DOHH2 (cell line): Measurements from ENCODE around the gene NUP62.

Experiments used
- CTCF ChIP-seq: fragments of 200-600 bp; sonication (generic); IDR thresholded peaks from one replicate; pipeline ENCODE4 v1.5.1; 2014; ENCODE audit warnings: antibody characterized with exemption, mild to moderate bottlenecking, low read depth, low read length; ENCODE audit not compliant: poor library complexity, severe bottlenecking
- EZH2phosphoT487 ChIP-seq: fragments of 200-600 bp; sonication (generic); IDR thresholded peaks from 2 replicates; pipeline ENCODE4 v1.6.1; 2017; ENCODE audit warnings: borderline replicate concordance, mild to moderate bottlenecking, antibody characterized with exemption, low read length, moderate library complexity, mixed read lengths

GRCh38 chr19:49921871-49922795, 7.2 kb downstream of the NUP62 start:
- TF ChIP-seq CTCF (no peak), EZH2phosphoT487 (no peak)
